ENCODE measurements around the gene PRIM2.
"Not testable (repeated sequence)": the region's sequence is repeated elsewhere in the genome, so short reads cannot be mapped to it uniquely, and the experiment has no call there.

DNA sequence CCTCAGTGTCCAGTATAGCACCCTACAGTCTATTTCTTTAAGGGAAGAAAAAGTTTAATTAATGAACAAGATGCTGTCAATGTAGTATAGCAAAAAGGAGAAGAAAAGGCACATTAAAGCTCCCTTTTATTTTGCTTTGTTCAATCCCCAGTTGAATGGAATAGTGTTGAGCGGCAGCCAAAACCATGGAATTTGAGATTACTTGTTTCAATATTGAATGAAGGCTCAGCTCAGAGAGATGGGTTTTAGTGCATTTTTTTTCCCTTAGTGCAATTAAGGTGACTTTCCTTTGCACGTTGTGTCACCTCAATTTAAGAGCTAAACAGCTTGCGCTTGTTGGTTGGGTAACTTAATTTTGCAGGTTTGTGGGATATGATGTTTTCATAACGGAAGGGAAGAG, 254.7 kb downstream of the PRIM2 start:
- TF ChIP-seq, protein P1, sequence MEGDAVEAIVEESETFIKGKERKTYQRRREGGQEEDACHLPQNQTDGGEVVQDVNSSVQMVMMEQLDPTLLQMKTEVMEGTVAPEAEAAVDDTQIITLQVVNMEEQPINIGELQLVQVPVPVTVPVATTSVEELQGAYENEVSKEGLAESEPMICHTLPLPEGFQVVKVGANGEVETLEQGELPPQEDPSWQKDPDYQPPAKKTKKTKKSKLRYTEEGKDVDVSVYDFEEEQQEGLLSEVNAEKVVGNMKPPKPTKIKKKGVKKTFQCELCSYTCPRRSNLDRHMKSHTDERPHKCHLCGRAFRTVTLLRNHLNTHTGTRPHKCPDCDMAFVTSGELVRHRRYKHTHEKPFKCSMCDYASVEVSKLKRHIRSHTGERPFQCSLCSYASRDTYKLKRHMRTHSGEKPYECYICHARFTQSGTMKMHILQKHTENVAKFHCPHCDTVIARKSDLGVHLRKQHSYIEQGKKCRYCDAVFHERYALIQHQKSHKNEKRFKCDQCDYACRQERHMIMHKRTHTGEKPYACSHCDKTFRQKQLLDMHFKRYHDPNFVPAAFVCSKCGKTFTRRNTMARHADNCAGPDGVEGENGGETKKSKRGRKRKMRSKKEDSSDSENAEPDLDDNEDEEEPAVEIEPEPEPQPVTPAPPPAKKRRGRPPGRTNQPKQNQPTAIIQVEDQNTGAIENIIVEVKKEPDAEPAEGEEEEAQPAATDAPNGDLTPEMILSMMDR (IDR thresholded peaks at IDR 0.05) = not testable (repeated sequence)
- TF ChIP-seq POLR2A (IDR thresholded peaks at IDR 0.05) = not testable (repeated sequence)

Data from Peyer's patch (tissue), 4 donors.